Glutamatergic neuron (in vitro differentiated cells): ENCODE data around the gene TFPT. TPM values are rescaled to one million over a fixed set of nuclear protein-coding genes. Genes with fewer than 3 reads are reported as not detected.

Experiments used
- DNase-seq: peaks from one replicate; pipeline ENCODE4 v3.0.0; 2022
- H3K27ac Mint-ChIP-seq: one replicate; pipeline ENCODE4 v1.8.0; 2020; ENCODE audit warnings: mild to moderate bottlenecking, mixed read lengths, inconsistent platforms; ENCODE audit not compliant: unreplicated experiment
- H3K27me3 Mint-ChIP-seq: one replicate; pipeline ENCODE4 v1.8.0; 2020; ENCODE audit warnings: mild to moderate bottlenecking, moderate library complexity, mixed read lengths, inconsistent platforms; ENCODE audit not compliant: unreplicated experiment
- H3K36me3 Mint-ChIP-seq: one replicate; pipeline ENCODE4 v1.8.0; 2020; ENCODE audit warnings: mild to moderate bottlenecking, mixed read lengths, inconsistent platforms; ENCODE audit not compliant: unreplicated experiment
- H3K4me1 Mint-ChIP-seq: one replicate; pipeline ENCODE4 v1.8.0; 2020; ENCODE audit warnings: mild to moderate bottlenecking, low read depth, mixed read lengths, inconsistent platforms; ENCODE audit not compliant: unreplicated experiment
- H3K4me3 Mint-ChIP-seq: one replicate; pipeline ENCODE4 v1.8.0; 2020; ENCODE audit warnings: mild to moderate bottlenecking, mixed read lengths, inconsistent platforms; ENCODE audit not compliant: unreplicated experiment
- H3K9me3 Mint-ChIP-seq: one replicate; pipeline ENCODE4 v1.8.0; 2020; ENCODE audit warnings: mild to moderate bottlenecking, moderate library complexity, mixed read lengths, inconsistent platforms; ENCODE audit not compliant: unreplicated experiment
- total RNA-seq: library from RNA; stranded (reverse); fragmentation: NEBNext Ultra II Directional; extraction: Animal tissue kit (Norgen Biotek cat#: 25700); gene quantifications from one replicate; pipeline ENCODE4 v1.2.1, GENCODE V29; 2021; ENCODE audit not compliant: unreplicated experiment
- TF ChIP-seq, protein P1 (sequence below): fragments of 200-600 bp; sonication (generic); IDR thresholded peaks from one replicate; pipeline ENCODE4 v1.5.0; 2021; ENCODE audit not compliant: partially characterized antibody, unreplicated experiment

Gene TFPT
- total RNA-seq, 1 donor from 2014 or later = 21.9 TPM

DNA sequence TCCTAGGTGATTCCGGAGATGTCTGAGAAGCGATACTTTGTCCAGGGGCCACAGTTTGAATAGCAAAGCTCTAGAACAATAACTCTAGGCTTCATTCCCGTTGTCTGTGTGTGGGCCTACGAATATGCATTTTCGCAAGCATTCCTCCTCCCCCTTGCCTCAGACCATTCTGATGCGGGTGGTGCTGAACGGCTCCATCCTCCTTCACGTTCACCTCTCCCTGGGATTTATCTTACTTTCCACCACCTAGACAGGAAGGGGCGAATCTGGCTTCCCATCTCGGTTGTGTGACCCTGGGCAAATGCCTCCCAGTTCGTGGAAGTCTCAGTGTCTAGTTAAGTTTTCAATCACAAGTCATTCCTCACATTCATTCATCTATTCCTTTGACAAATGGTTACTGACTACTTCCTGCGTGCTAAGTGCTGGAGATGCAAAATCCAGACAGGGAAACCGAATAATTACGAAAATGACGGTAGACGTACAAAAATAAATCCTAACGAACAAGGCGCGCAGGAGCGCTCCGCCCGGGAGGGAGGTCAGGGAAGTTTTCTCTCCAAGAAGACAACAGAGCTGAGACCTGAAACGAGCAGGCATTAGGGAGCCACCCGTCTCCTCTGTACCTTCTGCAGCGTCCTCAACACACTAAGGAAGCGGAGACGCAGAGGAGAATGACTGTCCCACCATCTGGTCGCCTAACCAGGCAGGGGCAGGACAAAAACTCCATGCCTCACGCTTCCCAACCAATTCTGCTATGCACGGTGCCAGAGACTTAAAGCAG lies 20.8 kb upstream of the TFPT start:
- H3K27me3 Mint-ChIP-seq = peaks cover 16% of the 10 kb centered on the region
- H3K36me3 Mint-ChIP-seq = no peaks in the 10 kb centered on the region
- DNase-seq = no peak
- peak overlapping the region; percentile 96 for H3K4me3 Mint-ChIP-seq
- peaks cover 11% of the 10 kb centered on the region for H3K9me3 Mint-ChIP-seq
- TF ChIP-seq, protein P1, sequence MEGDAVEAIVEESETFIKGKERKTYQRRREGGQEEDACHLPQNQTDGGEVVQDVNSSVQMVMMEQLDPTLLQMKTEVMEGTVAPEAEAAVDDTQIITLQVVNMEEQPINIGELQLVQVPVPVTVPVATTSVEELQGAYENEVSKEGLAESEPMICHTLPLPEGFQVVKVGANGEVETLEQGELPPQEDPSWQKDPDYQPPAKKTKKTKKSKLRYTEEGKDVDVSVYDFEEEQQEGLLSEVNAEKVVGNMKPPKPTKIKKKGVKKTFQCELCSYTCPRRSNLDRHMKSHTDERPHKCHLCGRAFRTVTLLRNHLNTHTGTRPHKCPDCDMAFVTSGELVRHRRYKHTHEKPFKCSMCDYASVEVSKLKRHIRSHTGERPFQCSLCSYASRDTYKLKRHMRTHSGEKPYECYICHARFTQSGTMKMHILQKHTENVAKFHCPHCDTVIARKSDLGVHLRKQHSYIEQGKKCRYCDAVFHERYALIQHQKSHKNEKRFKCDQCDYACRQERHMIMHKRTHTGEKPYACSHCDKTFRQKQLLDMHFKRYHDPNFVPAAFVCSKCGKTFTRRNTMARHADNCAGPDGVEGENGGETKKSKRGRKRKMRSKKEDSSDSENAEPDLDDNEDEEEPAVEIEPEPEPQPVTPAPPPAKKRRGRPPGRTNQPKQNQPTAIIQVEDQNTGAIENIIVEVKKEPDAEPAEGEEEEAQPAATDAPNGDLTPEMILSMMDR = no peak
- H3K4me1 Mint-ChIP-seq = peaks cover 3% of the 10 kb centered on the region
- H3K27ac Mint-ChIP-seq = peak overlapping the region; percentile 67

DNA sequence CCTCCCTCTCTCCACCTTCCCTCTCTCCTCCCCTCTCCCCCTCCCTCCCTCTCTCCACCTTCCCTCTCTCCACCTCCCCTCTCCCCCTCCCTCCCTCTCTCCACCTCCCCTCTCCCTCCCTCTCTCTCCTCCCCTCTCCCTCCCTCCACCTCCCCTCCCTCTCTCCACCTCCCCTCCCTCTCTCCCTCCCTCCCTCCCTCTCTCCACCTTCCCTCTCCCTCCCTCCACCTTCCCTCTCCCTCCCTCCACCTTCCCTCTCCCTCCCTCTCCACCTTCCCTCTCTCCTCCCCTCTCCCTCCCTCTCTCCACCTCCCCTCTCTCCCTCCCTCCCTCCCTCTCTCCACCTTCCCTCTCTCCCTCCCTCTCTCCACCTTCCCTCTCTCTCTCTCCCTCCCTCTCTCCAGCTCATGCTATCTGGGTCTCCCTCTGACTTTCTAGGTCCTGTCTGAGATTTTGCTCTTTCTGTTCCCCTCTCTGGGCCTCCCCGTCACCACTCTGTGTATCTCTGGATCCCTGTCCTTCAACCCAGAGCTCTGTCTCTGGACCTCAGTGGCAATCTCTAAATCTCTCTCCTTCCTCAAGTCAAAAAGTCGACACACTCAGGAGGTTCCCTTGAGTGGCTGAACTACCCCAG lies 18.6 kb upstream of the TFPT start:
- H3K4me1 Mint-ChIP-seq = peaks cover 3% of the 10 kb centered on the region
- H3K27me3 Mint-ChIP-seq = peaks cover 15% of the 10 kb centered on the region
- no peaks in the 10 kb centered on the region for H3K36me3 Mint-ChIP-seq
- H3K9me3 Mint-ChIP-seq = peaks cover 9% of the 10 kb centered on the region
- H3K27ac Mint-ChIP-seq = peak overlapping the region; percentile 42
- TF ChIP-seq, protein P1 = no peak
- no peak overlapping the region for H3K4me3 Mint-ChIP-seq
- no peak for DNase-seq

DNA sequence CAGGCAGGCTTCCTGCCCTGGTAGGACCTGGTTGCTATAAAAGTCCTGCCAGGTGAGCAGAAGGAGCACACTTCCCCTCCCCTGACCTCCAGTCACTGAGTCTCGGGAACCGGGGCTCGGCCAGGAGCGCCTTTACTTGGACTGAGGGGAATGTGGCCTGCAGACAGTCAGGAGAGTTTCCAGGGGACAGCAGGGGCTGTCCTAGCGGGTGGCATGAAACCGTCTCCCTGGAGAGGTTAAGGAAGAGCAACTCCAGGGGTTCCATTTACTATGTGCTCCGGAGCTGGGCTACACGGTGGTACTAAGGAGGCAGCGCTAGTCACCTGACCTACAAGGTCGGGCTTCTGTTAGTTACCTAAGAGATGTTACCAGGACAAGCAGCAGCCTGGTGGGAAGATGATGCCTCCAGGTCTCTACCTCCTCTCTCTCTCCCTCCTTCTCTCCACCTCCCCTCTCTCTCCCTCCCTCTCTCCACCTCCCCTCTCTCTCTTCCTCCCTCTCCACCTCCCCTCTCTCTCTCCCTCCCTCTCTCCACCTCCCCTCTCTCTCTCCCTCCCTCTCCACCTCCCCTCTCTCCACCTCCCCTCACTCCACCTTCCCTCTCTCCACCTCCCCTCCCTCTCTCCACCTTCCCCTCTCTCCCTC lies 18.0 kb upstream of the TFPT start:
- H3K4me1 Mint-ChIP-seq = peaks cover 3% of the 10 kb centered on the region
- peaks cover 7% of the 10 kb centered on the region for H3K9me3 Mint-ChIP-seq
- no peak overlapping the region for H3K4me3 Mint-ChIP-seq
- no peaks in the 10 kb centered on the region for H3K36me3 Mint-ChIP-seq
- no peak overlapping the region for H3K27ac Mint-ChIP-seq
- TF ChIP-seq, protein P1 = no peak
- DNase-seq = no peak
- peaks cover 10% of the 10 kb centered on the region for H3K27me3 Mint-ChIP-seq

DNA sequence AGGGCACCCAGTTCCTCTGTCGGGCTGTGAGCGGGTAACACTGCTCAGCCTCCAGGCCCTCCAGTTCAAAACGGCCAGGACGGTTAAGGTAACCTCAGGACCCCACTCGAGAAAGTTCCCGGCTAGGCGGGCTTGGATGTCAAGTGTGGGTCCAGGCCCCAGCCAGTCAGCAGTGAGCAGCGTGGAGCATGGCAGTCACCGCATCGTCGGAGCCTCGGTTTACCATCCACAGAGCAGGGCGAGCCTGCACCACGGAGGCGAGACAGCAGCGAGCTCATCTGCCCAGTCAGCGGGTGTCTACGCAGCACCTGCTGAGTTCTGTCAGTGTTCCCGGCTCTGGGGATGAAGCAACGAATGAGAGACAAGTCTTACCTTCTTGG lies 14.2 kb upstream of the TFPT start:
- TF ChIP-seq, protein P1 = no peak

More for the DNA sequence above, 14.2 kb upstream of the TFPT start:
- DNase-seq = no peak
- Mint-ChIP-seq H3K36me3 (no peaks in the 10 kb centered on the region), H3K4me3 (no peak overlapping the region), H3K27me3 (peaks cover 4% of the 10 kb centered on the region), H3K9me3 (peaks cover 5% of the 10 kb centered on the region), H3K4me1 (no peaks in the 10 kb centered on the region), H3K27ac (no peak overlapping the region)
